ENCODE measurements around the gene IL17REL.

- TF ChIP-seq CTCF (conservative IDR thresholded peaks at IDR 0.05 in 1 of 2, IDR thresholded peaks at IDR 0.05 in 1 of 2; ENCODE audit: extremely low read depth in 1 of 2, insufficient read depth in 1 of 2, low read depth in 1 of 2, low read length in 2 of 2) = no peak
- TF ChIP-seq EZH2 (IDR thresholded peaks at IDR 0.05; ENCODE audit: borderline replicate concordance, low read length) = no peak
Measured at GRCh38 chr22:49961005-49961600, 51.5 kb downstream of the IL17REL start.
